Smooth muscle cell of the brain vasculature (primary cell): Measurements from ENCODE around the gene DAZAP1.
"Not testable (repeated sequence)": the region's sequence is repeated elsewhere in the genome, so short reads cannot be mapped to it uniquely, and the experiment has no call there.

Experiments
- DNase-seq: peaks from one replicate; pipeline ENCODE4 v3.0.0-alpha.2; 2012; ENCODE audit warnings: low read depth, low spot score

Gene DAZAP1

GRCh38 chr19:1410789-1411188 lies 3.4 kb downstream of the DAZAP1 start:
- no peak for DNase-seq

DNA sequence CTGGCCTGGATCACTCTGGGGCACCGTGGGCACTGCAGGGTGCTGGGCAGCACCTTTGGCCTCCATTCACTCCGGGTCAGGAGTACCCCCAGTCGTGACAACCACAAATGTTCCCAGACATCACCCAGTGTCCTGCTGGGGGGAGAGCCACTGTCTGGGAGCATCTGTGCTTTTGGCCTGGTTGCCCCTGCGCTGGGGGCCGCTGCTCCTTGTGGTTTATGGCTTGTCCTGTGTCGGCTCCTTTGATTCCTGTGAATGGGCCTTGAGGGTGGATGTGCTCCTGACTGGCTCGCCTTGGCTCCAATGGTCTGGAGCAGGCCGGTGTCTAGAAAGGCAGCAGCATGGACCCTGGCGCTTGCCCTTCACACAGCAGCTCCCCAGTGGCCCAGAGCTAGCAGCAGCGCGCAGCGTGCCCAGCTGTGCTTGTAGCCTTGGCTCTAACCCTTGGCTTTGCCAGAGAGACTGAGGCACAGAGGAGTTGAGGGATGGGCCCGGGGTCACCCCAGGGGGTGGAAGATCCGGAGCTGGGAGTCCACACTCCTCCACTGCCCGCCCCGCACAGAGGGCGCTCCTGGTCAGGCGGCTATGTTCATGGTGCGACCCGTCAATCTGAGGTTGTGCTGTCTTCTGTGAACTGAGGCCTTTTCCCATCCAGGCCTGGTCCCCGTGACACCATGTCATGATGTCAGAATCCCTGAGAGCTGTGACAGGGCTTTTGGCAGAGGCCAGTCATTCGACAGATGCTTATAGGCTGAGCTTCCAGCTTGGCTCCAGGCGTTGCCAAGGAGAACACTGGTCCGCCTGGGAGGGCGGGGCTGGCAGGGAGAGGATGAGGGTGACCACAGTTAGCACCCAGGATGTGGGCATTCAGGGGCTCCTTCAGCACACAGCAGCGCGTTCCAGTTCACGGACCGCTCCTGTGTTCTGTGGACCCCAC lies 4.1 kb downstream of the DAZAP1 start:
- DNase-seq = no peak

GRCh38 chr19:1412323-1412923 lies 5.0 kb downstream of the DAZAP1 start:
- no peak for DNase-seq

DNA sequence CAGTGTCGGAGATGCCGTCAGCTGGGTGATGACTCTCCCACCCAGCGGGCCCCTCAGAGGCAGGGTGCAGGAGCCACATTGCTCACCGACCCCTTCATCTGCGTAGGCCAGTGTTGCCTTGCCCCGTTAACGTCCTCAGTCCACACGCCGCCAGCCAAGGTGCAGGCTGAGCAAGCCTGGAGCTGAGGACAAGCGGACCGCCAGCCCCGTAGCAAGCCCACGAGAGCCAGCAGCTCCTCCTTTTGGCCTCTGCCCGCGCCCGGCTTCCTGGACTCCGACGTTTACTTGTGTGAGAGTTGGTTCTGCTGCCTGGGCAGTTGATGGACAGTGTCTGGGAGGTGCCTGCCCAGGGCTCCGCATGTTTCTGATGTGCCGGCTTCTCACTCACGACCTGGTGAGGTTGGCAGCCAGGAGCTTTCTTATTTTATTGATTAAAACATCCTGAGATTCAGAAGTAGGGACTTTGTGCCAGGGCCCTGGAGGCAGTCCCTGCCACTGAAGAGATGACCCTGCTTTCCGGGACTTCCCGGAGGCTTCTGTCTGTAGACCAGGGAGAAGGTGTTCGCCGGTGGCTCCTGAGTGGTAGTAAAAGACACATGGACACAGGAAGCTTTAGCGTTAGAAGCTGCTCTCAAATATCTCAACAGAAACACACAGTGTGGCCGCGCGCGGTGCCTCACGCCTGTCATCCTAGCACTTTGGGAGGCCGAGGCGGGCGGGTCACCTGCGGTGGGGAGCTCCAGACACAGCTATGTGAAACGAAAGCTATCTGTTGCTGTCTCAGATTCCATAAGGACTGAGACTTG lies 5.8 kb downstream of the DAZAP1 start:
- no peak for DNase-seq

GRCh38 chr19:1416014-1416841 lies 8.8 kb downstream of the DAZAP1 start:
- DNase-seq = no peak

- DNase-seq = no peak
These were observed 9.8 kb downstream of the DAZAP1 start for GRCh38 chr19:1417145-1417544.

- no peak for DNase-seq
These were observed 10.5 kb downstream of the DAZAP1 start for GRCh38 chr19:1417681-1418495.

DNA sequence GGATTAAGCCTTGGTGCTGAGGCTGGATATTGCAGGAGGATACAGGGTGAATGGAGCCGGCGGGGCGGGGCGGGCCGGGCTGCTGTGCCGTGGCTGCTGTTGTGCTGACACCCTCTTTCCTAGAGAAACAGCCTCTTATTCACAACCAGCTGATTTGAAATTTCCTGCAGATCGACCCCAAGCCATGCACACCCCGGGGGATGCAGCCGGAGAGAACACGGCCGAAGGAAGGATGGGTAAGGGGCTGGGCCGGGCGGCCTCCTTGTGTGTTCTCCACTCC lies 11.1 kb downstream of the DAZAP1 start:
- no peak for DNase-seq

GRCh38 chr19:1418951-1419738 lies 11.8 kb downstream of the DAZAP1 start:
- no peak for DNase-seq

GRCh38 chr19:1420085-1420484 lies 12.7 kb downstream of the DAZAP1 start:
- not testable (repeated sequence) for DNase-seq

DNA sequence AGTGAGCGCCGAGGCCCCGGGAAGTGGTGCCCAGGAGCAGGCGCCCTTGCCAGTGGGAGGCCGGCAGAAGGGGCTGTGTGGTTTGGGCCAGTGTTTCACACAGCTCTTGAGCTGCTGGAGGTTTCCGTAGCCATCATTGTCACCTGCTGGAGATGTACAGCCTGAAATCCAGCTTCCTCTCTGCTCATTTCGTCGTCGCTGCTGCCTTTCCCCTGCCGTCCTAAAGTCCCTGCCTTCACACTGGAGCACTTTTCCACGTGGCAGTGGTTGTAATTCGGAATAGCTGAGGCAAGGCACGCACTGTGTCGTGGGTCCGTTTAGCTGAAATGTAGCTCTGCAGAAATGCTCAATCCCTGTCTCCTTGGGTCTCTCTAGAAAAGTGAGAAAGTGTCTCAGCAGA lies 13.2 kb downstream of the DAZAP1 start:
- DNase-seq = no peak

DNA sequence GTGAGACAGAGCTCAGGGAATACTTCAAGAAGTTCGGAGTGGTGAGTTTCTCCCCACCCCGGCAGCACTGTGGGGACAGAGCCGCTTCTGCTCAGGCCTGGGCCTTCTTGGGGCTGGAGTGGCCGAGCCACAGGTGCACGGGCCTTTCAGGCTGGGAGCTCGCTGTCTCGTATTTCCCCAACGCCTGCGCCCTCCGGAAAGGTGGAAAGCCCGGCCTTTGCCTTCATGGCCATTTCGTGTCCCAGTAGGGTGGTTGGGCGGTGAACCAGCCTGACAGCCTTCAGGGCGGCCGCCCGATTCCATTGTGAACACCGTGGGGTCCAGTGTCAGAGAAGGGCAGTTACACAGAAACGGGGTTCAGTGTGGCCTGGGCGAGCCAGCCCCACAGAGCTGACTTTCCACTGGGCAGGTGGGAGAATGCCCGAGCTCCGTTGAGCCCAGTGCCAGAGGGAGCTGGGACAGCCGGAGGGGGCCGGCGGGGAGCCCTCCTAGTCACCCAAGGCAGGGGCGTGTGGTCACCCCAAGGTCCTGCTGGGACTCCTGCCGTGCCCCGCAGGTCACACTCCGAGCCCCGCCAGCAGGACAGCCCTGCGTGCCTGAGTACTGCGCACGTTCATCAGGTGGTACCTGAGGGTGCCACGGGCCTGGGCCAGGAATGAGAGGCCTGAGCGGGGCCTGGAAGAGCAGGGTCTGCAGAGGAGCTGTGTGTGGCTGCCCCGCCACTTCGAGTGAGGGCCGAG lies 14.0 kb downstream of the DAZAP1 start:
- DNase-seq = no peak

DNA sequence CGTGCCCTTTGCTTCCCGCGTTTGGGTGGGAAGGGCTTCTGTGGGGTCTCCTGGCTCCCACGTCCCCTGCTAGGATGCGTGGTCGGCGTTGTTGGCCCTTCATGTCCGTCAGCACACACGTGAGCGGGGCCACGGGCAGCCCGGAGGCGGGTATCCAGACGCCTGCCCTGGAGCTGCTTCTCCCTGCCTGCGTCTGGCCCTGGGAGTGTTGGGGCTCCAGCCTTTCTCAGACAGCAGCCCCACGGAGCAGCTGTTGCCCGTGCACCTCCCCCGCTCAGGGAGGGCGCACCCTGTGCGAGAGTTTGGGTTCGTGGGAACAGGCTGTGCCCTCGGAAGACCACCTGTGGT lies 14.5 kb downstream of the DAZAP1 start:
- DNase-seq = no peak

GRCh38 chr19:1422360-1422759 lies 15.0 kb downstream of the DAZAP1 start:
- DNase-seq = no peak

DNA sequence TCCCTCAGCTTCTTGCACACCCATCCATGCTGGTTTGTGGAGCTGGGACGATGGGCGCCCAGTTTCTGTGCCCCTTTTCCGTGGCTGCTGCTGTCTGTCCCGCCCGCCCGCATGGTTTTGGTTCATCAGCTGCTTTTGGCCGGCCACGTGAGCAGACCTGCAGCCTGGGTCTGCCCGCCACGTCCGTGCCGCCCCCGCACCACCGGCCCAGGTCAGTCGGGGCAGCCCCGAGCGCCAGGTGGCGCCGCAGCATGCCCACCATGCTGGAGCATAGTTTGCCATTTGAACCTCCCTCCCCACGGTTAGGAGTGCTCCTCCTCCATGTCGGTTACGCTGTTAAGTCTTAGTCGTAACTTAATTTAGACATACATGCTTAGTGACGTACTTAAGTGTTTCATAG lies 15.6 kb downstream of the DAZAP1 start:
- no peak for DNase-seq

DNA sequence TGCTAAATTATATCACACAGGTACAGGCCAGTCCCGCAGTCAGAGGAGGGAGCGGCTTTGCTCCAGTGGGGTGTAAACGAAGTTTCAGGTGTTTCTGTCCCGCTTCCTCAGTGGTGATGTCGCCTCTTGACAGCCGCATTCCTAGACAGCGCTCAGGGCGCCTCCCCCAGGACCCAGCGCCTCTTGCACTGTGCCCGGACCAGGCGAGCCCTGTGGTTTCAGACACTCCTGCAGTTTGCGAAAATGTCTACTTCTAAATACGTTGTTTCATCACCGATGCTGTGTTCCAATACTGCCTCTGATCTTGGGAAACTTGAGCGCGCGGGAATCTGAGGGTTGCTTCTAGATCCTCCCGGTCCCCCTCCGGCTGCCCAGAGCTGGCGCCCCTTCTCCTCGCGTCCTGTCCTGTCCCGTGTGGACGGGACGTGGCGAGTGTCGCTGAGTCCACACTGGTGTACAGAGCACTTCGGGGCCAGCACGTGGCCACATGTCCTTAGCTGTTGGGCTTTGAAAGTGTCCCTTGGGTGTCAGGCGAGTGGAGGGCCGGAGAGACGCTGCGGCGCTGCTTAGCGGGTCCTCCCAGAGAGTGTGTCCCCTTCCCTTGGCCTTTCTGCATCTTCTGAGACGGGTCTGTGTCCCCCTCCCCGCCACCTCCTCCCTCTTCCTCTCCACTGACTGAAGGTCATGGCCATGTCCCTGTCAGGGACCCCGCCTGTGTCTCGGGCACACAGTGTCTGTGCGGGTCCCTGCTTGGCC lies 16.2 kb downstream of the DAZAP1 start:
- DNase-seq = no peak

DNA sequence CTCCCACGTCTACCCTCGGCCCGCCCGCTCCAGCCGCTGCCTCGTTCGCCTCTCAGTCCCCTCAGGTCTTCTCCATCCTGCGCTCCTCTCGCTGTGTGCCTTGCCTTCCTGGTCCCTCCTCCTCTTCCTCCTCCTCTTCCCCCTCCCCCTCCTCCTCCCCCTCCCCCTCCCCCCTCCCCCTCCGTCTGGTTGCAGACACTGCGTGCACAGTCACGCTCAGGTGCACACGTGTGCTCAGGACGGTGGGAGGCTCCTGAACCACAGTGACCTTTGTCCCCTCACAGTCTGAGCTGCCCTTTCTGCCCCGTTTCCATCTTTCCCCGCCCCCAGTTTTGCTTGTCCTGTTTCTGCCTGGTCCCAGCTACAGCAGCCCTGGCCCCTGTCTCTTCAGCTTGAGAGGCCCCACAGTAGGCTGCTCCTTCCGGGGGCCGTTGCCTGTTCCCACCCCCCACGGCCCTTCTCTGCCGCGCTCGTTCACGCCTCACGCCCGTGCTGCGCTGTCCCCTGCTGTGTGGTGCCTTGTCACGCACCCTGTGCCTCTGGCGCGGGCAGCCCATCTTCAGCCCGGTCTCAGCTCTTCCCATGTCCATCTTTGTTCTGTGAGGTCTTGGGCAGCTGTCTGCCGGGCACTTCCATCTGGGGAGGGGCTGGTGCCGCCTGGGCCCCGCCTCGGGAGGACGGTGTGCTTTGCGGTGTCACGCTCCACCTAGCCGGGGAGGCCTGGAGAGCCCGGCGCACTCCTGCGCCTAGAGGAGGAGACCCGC lies 17.0 kb downstream of the DAZAP1 start:
- DNase-seq = no peak
